Astrocyte (in vitro differentiated cells and primary cell): Measurements from ENCODE around the gene ZNF22.

Experiments
- CTCF ChIP-seq: IDR thresholded peaks from 2 replicates; pipeline ENCODE4 v1.5.1; 2011; ENCODE audit warnings: low read depth, mild to moderate bottlenecking, inconsistent platforms, low read length, moderate library complexity; ENCODE audit not compliant: insufficient read depth
- EZH2 ChIP-seq: IDR thresholded peaks from 2 replicates; pipeline ENCODE4 v1.6.1; 2012; ENCODE audit warnings: mild to moderate bottlenecking, low read length, inconsistent platforms; ENCODE audit not compliant: insufficient read depth

GRCh38 chr10:45034301-45034700, 33.6 kb downstream of the ZNF22 start:
- no peak for TF ChIP-seq EZH2
- TF ChIP-seq CTCF, result no peak
